ENCODE results near the gene CAMKMT.

Gene CAMKMT

DNA sequence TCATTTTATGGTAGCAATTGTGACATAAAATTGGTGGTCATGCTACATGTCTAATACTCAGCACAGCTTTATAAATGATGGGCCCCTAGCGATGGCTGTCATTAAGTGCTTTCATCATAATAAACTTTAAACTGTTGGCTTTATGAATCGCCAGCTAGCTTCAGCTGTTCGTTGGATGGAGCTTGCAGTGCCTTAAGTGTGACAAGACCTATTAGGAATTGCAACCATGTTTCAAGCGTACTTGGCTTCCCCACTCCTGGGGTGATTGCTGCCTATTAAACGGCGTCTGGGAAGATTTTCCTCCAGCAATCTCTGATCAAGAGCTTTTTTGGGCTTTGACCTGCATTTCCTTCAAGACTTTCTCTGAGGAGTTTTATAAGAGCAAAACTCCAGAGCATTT lies 415.3 kb downstream of the CAMKMT start:
- H3K9ac ChIP-seq (ENCODE audit: low read length): no peak overlapping the region
- H3K27ac ChIP-seq (ENCODE audit: low read depth, low read length): no peak overlapping the region
- H3K4me2 ChIP-seq (ENCODE audit: low read depth, low read length, poor library complexity, severe bottlenecking): no peak overlapping the region
- no peaks in the 10 kb centered on the region for H3K36me3 ChIP-seq (ENCODE audit: low read length)
- H3F3A ChIP-seq (ENCODE audit: insufficient read depth): no peaks in the 10 kb centered on the region
- no peaks in the 10 kb centered on the region for H3K9me3 ChIP-seq (ENCODE audit: insufficient read depth, low read length)
- H3K79me2 ChIP-seq (ENCODE audit: insufficient read depth, low read length): no peaks in the 10 kb centered on the region
- H4K20me1 ChIP-seq (ENCODE audit: low read depth, low read length): no peaks in the 10 kb centered on the region
- TF ChIP-seq EZH2phosphoT487 (conservative IDR thresholded peaks at IDR 0.05; ENCODE audit: low read length): no peak
- TF ChIP-seq, protein P1, sequence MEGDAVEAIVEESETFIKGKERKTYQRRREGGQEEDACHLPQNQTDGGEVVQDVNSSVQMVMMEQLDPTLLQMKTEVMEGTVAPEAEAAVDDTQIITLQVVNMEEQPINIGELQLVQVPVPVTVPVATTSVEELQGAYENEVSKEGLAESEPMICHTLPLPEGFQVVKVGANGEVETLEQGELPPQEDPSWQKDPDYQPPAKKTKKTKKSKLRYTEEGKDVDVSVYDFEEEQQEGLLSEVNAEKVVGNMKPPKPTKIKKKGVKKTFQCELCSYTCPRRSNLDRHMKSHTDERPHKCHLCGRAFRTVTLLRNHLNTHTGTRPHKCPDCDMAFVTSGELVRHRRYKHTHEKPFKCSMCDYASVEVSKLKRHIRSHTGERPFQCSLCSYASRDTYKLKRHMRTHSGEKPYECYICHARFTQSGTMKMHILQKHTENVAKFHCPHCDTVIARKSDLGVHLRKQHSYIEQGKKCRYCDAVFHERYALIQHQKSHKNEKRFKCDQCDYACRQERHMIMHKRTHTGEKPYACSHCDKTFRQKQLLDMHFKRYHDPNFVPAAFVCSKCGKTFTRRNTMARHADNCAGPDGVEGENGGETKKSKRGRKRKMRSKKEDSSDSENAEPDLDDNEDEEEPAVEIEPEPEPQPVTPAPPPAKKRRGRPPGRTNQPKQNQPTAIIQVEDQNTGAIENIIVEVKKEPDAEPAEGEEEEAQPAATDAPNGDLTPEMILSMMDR (IDR thresholded peaks at IDR 0.05; ENCODE audit: insufficient read depth, low read length, poor library complexity, severe bottlenecking): no peak
- no peak overlapping the region for H3K4me3 ChIP-seq (ENCODE audit: insufficient read depth, low read length, poor library complexity, severe bottlenecking)
- no peaks in the 10 kb centered on the region for H3K27me3 ChIP-seq (ENCODE audit: low read length)
- no peak overlapping the region for H2AFZ ChIP-seq (ENCODE audit: low read depth, low read length, severe bottlenecking)
- no peaks in the 10 kb centered on the region for H3K9me2 ChIP-seq (replicated peaks; ENCODE audit: insufficient read depth, low read length)

DNA sequence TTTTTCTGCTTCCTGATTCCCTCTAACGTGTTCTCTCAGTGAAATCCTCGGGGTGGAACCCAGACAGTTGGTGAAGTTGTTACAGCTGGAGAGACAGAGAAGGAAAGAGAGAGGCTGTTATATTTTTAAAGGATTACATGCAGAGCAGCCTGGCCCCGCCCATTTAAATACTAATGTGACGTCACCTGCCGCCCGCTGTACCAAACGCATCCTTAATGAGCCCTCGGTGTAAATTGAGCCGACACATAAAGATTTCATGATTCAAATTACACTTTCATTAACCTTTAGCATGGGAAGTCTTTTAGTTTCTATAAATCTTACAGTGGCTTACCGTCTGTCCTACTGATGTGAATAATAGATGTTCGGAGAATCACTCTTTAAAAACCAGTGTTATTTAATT lies 415.8 kb downstream of the CAMKMT start:
- no peaks in the 10 kb centered on the region for H3K79me2 ChIP-seq (ENCODE audit: insufficient read depth, low read length)
- no peak overlapping the region for H3K27ac ChIP-seq (ENCODE audit: low read depth, low read length)
- H4K20me1 ChIP-seq (ENCODE audit: low read depth, low read length): no peaks in the 10 kb centered on the region
- H3K27me3 ChIP-seq (ENCODE audit: low read length): no peaks in the 10 kb centered on the region
- TF ChIP-seq, protein P1 (IDR thresholded peaks at IDR 0.05; ENCODE audit: insufficient read depth, low read length, poor library complexity, severe bottlenecking): no peak
- TF ChIP-seq EZH2phosphoT487 (conservative IDR thresholded peaks at IDR 0.05; ENCODE audit: low read length): no peak
- no peaks in the 10 kb centered on the region for H3K9me3 ChIP-seq (ENCODE audit: insufficient read depth, low read length)
- H3K4me2 ChIP-seq (ENCODE audit: low read depth, low read length, poor library complexity, severe bottlenecking): peak overlapping the region; percentile 41
- no peaks in the 10 kb centered on the region for H3F3A ChIP-seq (ENCODE audit: insufficient read depth)
- no peak overlapping the region for H2AFZ ChIP-seq (ENCODE audit: low read depth, low read length, severe bottlenecking)
- no peak overlapping the region for H3K9ac ChIP-seq (ENCODE audit: low read length)
- no peak overlapping the region for H3K4me3 ChIP-seq (ENCODE audit: insufficient read depth, low read length, poor library complexity, severe bottlenecking)
- H3K36me3 ChIP-seq (ENCODE audit: low read length): no peaks in the 10 kb centered on the region
- H3K9me2 ChIP-seq (replicated peaks; ENCODE audit: insufficient read depth, low read length): no peaks in the 10 kb centered on the region

DNA sequence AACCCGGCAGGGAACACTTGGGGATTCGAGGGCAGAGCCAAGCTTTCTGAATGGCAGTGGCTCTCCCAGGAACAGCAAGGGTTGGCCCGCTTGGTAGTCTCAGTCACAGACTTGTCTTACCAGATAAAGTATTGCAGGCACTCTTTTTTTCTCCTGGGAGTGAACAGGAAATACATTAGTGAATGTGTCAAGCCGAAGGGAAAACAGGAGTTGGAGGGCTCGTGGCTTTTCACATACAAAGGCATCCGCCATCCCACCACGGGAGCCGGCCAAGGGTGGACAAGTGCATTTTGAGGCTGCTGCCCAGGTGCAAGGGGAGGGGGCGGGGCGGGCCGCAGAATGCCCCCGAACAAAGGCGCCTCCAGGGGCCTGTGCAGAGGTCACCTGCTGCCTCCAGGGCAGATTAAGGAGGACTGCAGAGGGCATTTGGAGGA lies 416.5 kb downstream of the CAMKMT start:
- H3F3A ChIP-seq (ENCODE audit: insufficient read depth): no peaks in the 10 kb centered on the region
- no peaks in the 10 kb centered on the region for H3K9me2 ChIP-seq (replicated peaks; ENCODE audit: insufficient read depth, low read length)
- peak overlapping the region; percentile 10 for H3K4me3 ChIP-seq (ENCODE audit: insufficient read depth, low read length, poor library complexity, severe bottlenecking)
- TF ChIP-seq EZH2phosphoT487 (conservative IDR thresholded peaks at IDR 0.05; ENCODE audit: low read length): no peak
- TF ChIP-seq, protein P1 (IDR thresholded peaks at IDR 0.05; ENCODE audit: insufficient read depth, low read length, poor library complexity, severe bottlenecking): no peak
- H3K36me3 ChIP-seq (ENCODE audit: low read length): no peaks in the 10 kb centered on the region
- no peaks in the 10 kb centered on the region for H3K79me2 ChIP-seq (ENCODE audit: insufficient read depth, low read length)
- peak overlapping the region; percentile 18 for H2AFZ ChIP-seq (ENCODE audit: low read depth, low read length, severe bottlenecking)
- H3K9me3 ChIP-seq (ENCODE audit: insufficient read depth, low read length): no peaks in the 10 kb centered on the region
- H4K20me1 ChIP-seq (ENCODE audit: low read depth, low read length): no peaks in the 10 kb centered on the region
- no peaks in the 10 kb centered on the region for H3K27me3 ChIP-seq (ENCODE audit: low read length)
- H3K27ac ChIP-seq (ENCODE audit: low read depth, low read length): no peak overlapping the region
- peak overlapping the region; percentile 41 for H3K4me2 ChIP-seq (ENCODE audit: low read depth, low read length, poor library complexity, severe bottlenecking)
- no peak overlapping the region for H3K9ac ChIP-seq (ENCODE audit: low read length)
